HG03520 (cell line): ENCODE measurements around the gene LRRC40.
"Not testable (repeated sequence)": the region's sequence is repeated elsewhere in the genome, so short reads cannot be mapped to it uniquely, and the experiment has no call there.

Source experiments
- ATAC-seq: cut with Tn5 transposase; IDR thresholded peaks from one replicate; pipeline ENCODE4 v1.9.1; 2021; ENCODE audit warnings: mild to moderate bottlenecking, moderate library complexity; ENCODE audit not compliant: unreplicated experiment

The LRRC40 gene

GRCh38 chr1:70205434-70206118 lies at the start of gene LRRC40:
Gene LRRC40 (minus strand): TSS chr1:70205579. CDS start chr1:70205540, 39 bp downstream.
- ATAC-seq: peak; percentile 82

GRCh38 chr1:70248729-70249128 lies 43.4 kb upstream of the LRRC40 start:
- ATAC-seq: no peak

- ATAC-seq: no peak
Observed at GRCh38 chr1:70247768-70248167, 42.4 kb upstream of the LRRC40 start.

- ATAC-seq: no peak
Observed at GRCh38 chr1:70247122-70247521, 41.7 kb upstream of the LRRC40 start.

GRCh38 chr1:70239940-70240339 lies 34.6 kb upstream of the LRRC40 start:
- no peak for ATAC-seq

GRCh38 chr1:70234733-70235132 lies 29.4 kb upstream of the LRRC40 start:
- ATAC-seq: no peak

- no peak for ATAC-seq
Observed at GRCh38 chr1:70231475-70231874, 26.1 kb upstream of the LRRC40 start.

GRCh38 chr1:70228670-70229069 lies 23.3 kb upstream of the LRRC40 start:
- no peak for ATAC-seq

GRCh38 chr1:70227439-70227838 lies 22.1 kb upstream of the LRRC40 start:
- ATAC-seq: no peak

- no peak for ATAC-seq
Observed at GRCh38 chr1:70224954-70225353, 19.6 kb upstream of the LRRC40 start.

- ATAC-seq: no peak
Observed at GRCh38 chr1:70222716-70223235, 17.4 kb upstream of the LRRC40 start.

- ATAC-seq: peak; percentile 90
Observed at GRCh38 chr1:70221238-70222121, 16.1 kb upstream of the LRRC40 start, which contains the start of gene SRSF11. Gene SRSF11 (plus strand): TSS chr1:70221380. CDS start chr1:70221637, 257 bp downstream.

GRCh38 chr1:70220517-70221237 lies 15.3 kb upstream of the LRRC40 start:
- peak; percentile 7 for ATAC-seq

- ATAC-seq: no peak
Observed at GRCh38 chr1:70220015-70220414, 14.6 kb upstream of the LRRC40 start.

- ATAC-seq: no peak
Observed at GRCh38 chr1:70211541-70211940, 6.2 kb upstream of the LRRC40 start.

GRCh38 chr1:70210820-70211219 lies 5.4 kb upstream of the LRRC40 start:
- no peak for ATAC-seq

- no peak for ATAC-seq
Observed at GRCh38 chr1:70208292-70208691, 2.9 kb upstream of the LRRC40 start.

GRCh38 chr1:70207492-70207891 lies 2.1 kb upstream of the LRRC40 start:
- no peak for ATAC-seq

GRCh38 chr1:70206833-70207232 lies 1.5 kb upstream of the LRRC40 start:
- not testable (repeated sequence) for ATAC-seq

- peak; percentile 32 for ATAC-seq
Observed at GRCh38 chr1:70205071-70205433, 327 bp downstream of the LRRC40 start.

GRCh38 chr1:70204600-70204999 lies 779 bp downstream of the LRRC40 start:
- ATAC-seq: no peak
